ENCODE measurements around the gene CEMIP. TPM values are rescaled to one million over a fixed set of nuclear protein-coding genes. Genes with fewer than 3 reads are reported as not detected.

CEMIP gene
- total and polyA plus RNA-seq, 2 of the 13 experiments (the other 11 are each of a cell fraction or from before 2014, with no cell fraction given), result 4.3 to 28.5 TPM

DNA sequence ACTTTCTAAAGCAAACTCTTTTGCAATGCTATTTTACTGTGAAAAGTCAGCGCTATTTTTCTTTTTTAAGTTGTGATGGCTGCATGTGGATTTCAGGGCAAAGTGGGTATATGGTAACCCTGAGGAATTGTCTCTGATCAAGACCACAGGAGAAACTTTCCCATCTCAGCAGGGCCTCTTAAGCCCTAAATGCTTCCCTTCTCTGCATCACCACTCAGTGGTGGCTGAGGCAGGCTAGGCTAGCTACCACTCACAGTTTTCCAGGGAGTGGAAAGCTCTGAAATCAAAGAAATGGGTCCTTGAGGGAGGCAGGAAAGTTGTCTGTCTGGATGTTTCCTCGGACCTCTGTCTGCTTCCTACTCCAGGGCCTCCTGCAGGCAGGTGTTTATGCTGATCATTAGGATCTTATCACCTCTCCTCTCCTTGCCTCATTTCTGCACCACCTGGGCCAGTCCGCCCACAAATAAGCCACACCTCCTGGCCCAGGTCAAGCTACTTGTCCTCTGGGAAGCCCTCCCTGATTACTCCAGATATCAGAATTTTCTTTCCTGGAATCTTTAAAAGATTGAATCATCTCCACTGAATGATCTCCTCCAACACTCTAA lies 37.0 kb downstream of the CEMIP start:
- no peak for ATAC-seq
- Histone ChIP-seq H4K20me1 (ENCODE audit: insufficient read depth, low read length) (no peaks in the 10 kb centered on the region), H3K9me3 (ENCODE audit: low read length) (no peaks in the 10 kb centered on the region), H3K36me3 (replicated peaks in 1 of 2; ENCODE audit: control insufficient read depth in 1 of 2, insufficient read depth in 2 of 2, low read length in 2 of 2) (peaks cover 8 to 16% of the 10 kb centered on the region in 2 experiments; a peak in 3 of 5 replicates), H3K4me1 (ENCODE audit: insufficient read depth, low read length) (no peaks in the 10 kb centered on the region), H3K4me3 (replicated peaks in 1 of 3; ENCODE audit: insufficient read depth in 1 of 3, low read depth in 2 of 3, low read length in 3 of 3) (no peak overlapping the region), H3K4me2 (ENCODE audit: low read depth, low read length) (no peak overlapping the region), H3K27ac (ENCODE audit: extremely low read length, insufficient read depth, low read length) (no peak overlapping the region), H3K79me2 (ENCODE audit: insufficient read depth, low read length) (no peaks in the 10 kb centered on the region), H3K27me3 (ENCODE audit: control insufficient read depth in 1 of 2, insufficient read depth in 2 of 2, low read length in 2 of 2) (no peaks in the 10 kb centered on the region), H3K9ac (ENCODE audit: insufficient read depth, low read depth, low read length) (no peak overlapping the region), H2AFZ (ENCODE audit: low read length) (no peak overlapping the region)
- CTCF ChIA-PET (ENCODE audit: low intra/inter-chr PET ratio, low total read pairs), result no interaction called here
- DNase-seq (ENCODE audit: low spot score), result no peak
- intact Hi-C loops (cut with micrococcal nuclease; ENCODE audit: unreplicated experiment) (no loop called here), in situ Hi-C loops (cut with HindIII; ENCODE audit: extremely low pct_ligation_motif_present, low pct_unique_long_range_greater_than_20kb) (no loop called here)
- TF ChIP-seq SIN3B (IDR thresholded peaks at IDR 0.05; ENCODE audit: low read length), result no peak
- no peak for TF ChIP-seq ZFY (CRISPR knock-in tag; IDR thresholded peaks at IDR 0.05)
- TF ChIP-seq NFYB (CRISPR knock-in tag; IDR thresholded peaks at IDR 0.05), result no peak
- no peak for TF ChIP-seq HNRNPH1 (optimal IDR thresholded peaks at IDR 0.05; ENCODE audit: low read depth, low read length)
- TF ChIP-seq RFXAP (CRISPR knock-in tag; IDR thresholded peaks at IDR 0.05; ENCODE audit: borderline replicate concordance), result no peak
- no peak for TF ChIP-seq PTBP1 (IDR thresholded peaks at IDR 0.05; ENCODE audit: low read depth, low read length, poor library complexity, severe bottlenecking)
- no peak for TF ChIP-seq GATAD2A (CRISPR knock-in tag; IDR thresholded peaks at IDR 0.05)
- TF ChIP-seq NKX3-1 (CRISPR knock-in tag; IDR thresholded peaks at IDR 0.05), result no peak
- TF ChIP-seq MYC (CRISPR knock-in tag; IDR thresholded peaks at IDR 0.05; ENCODE audit: borderline replicate concordance), result no peak
- no peak for TF ChIP-seq SCMH1 (CRISPR knock-in tag; IDR thresholded peaks at IDR 0.05; ENCODE audit: borderline replicate concordance)
- TF ChIP-seq PRPF4 (IDR thresholded peaks at IDR 0.05; ENCODE audit: low read depth, low read length, poor library complexity, severe bottlenecking), result no peak
- TF ChIP-seq RORA (CRISPR knock-in tag; IDR thresholded peaks at IDR 0.05), result no peak
- TF ChIP-seq, protein P1, sequence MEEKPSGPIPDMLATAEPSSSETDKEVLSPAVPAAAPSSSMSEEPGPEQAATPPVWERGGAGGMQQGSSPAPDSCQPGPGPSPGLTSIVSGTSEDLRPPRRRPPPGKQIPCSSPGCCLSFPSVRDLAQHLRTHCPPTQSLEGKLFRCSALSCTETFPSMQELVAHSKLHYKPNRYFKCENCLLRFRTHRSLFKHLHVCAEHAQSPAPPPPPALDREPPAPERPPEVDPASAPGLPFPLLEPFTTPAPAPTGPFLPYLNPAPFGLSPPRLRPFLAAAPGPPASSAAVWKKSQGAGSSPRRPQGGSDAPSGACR (CRISPR knock-in tag; IDR thresholded peaks at IDR 0.05), result no peak
- TF ChIP-seq ZUFSP (CRISPR knock-in tag; IDR thresholded peaks at IDR 0.05; ENCODE audit: borderline replicate concordance), result no peak
- TF ChIP-seq ZNF263 (CRISPR knock-in tag; IDR thresholded peaks at IDR 0.05), result no peak
- TF ChIP-seq, protein P2, sequence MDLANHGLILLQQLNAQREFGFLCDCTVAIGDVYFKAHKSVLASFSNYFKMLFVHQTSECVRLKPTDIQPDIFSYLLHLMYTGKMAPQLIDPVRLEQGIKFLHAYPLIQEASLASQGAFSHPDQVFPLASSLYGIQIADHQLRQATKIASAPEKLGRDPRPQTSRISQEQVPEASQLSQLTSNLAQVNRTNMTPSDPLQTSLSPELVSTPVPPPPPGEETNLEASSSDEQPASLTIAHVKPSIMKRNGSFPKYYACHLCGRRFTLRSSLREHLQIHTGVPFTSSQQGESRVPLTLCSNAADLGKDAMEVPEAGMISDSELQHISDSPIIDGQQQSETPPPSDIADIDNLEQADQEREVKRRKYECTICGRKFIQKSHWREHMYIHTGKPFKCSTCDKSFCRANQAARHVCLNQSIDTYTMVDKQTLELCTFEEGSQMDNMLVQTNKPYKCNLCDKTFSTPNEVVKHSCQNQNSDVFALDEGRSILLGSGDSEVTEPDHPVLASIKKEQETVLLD (CRISPR knock-in tag; IDR thresholded peaks at IDR 0.05; ENCODE audit: low read depth), result no peak
- TF ChIP-seq ZNF678 (CRISPR knock-in tag; IDR thresholded peaks at IDR 0.05), result no peak
- TF ChIP-seq ELK4 (CRISPR knock-in tag; IDR thresholded peaks at IDR 0.05; ENCODE audit: borderline replicate concordance), result no peak
- TF ChIP-seq PAF1 (CRISPR knock-in tag; IDR thresholded peaks at IDR 0.05), result no peak
- TF ChIP-seq ZNF253 (CRISPR knock-in tag; IDR thresholded peaks at IDR 0.05; ENCODE audit: borderline replicate concordance), result no peak
- WGBS (ENCODE audit: low lambda C conversion rate), result 87% methylated on average over 3 of the region's 3 CpGs
- POLR2A ChIA-PET, result no interaction called here
- FAIRE-seq, result no peak
- no TSS peak for BruUV-seq (replicated peaks)
